ENCODE measurements around the gene NTRK2. TPM values are rescaled to one million over a fixed set of nuclear protein-coding genes. Genes with fewer than 3 reads are reported as not detected.

The NTRK2 gene
- total and polyA plus RNA-seq, 10 of the 15 experiments (the other 5 are each of a cell fraction or from before 2014, with no cell fraction given), result 0.42 to 4.6 (median 0.65) TPM

DNA sequence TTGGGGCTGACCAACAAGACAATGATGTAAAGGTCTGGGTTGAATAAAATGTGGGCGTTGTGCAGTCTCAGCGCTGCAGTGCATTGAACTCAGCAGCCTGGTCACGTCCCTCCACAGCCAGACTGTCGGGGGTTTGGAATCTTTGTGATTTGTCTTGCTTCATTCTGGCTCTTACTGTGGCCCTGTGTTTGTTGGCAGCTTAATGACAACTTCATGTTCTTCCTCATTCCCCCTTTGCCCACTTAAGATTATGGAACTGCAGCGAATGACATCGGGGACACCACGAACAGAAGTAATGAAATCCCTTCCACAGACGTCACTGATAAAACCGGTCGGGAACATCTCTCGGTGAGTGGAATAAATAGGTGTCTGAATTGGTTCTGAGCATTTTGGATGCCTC, 75.2 kb downstream of the NTRK2 start (continued):
- TF ChIP-seq, protein P1, sequence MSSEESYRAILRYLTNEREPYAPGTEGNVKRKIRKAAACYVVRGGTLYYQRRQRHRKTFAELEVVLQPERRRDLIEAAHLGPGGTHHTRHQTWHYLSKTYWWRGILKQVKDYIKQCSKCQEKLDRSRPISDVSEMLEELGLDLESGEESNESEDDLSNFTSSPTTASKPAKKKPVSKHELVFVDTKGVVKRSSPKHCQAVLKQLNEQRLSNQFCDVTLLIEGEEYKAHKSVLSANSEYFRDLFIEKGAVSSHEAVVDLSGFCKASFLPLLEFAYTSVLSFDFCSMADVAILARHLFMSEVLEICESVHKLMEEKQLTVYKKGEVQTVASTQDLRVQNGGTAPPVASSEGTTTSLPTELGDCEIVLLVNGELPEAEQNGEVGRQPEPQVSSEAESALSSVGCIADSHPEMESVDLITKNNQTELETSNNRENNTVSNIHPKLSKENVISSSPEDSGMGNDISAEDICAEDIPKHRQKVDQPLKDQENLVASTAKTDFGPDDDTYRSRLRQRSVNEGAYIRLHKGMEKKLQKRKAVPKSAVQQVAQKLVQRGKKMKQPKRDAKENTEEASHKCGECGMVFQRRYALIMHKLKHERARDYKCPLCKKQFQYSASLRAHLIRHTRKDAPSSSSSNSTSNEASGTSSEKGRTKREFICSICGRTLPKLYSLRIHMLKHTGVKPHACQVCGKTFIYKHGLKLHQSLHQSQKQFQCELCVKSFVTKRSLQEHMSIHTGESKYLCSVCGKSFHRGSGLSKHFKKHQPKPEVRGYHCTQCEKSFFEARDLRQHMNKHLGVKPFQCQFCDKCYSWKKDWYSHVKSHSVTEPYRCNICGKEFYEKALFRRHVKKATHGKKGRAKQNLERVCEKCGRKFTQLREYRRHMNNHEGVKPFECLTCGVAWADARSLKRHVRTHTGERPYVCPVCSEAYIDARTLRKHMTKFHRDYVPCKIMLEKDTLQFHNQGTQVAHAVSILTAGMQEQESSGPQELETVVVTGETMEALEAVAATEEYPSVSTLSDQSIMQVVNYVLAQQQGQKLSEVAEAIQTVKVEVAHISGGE (CRISPR knock-in tag; IDR thresholded peaks at IDR 0.05), result no peak
- TF ChIP-seq ASH2L (IDR thresholded peaks at IDR 0.05; ENCODE audit: borderline replicate concordance, low read depth) (no peak), SIX5 (IDR thresholded peaks at IDR 0.05; ENCODE audit: low read depth, low read length, severe bottlenecking) (no peak), ZZZ3 (IDR thresholded peaks at IDR 0.05; ENCODE audit: control insufficient read depth, insufficient read length, low read depth) (no peak), HDAC2 (IDR thresholded peaks at IDR 0.05) (no peak)
- TF ChIP-seq, protein P2, sequence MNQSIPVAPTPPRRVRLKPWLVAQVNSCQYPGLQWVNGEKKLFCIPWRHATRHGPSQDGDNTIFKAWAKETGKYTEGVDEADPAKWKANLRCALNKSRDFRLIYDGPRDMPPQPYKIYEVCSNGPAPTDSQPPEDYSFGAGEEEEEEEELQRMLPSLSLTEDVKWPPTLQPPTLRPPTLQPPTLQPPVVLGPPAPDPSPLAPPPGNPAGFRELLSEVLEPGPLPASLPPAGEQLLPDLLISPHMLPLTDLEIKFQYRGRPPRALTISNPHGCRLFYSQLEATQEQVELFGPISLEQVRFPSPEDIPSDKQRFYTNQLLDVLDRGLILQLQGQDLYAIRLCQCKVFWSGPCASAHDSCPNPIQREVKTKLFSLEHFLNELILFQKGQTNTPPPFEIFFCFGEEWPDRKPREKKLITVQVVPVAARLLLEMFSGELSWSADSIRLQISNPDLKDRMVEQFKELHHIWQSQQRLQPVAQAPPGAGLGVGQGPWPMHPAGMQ (IDR thresholded peaks at IDR 0.05; ENCODE audit: borderline replicate concordance), result no peak

DNA sequence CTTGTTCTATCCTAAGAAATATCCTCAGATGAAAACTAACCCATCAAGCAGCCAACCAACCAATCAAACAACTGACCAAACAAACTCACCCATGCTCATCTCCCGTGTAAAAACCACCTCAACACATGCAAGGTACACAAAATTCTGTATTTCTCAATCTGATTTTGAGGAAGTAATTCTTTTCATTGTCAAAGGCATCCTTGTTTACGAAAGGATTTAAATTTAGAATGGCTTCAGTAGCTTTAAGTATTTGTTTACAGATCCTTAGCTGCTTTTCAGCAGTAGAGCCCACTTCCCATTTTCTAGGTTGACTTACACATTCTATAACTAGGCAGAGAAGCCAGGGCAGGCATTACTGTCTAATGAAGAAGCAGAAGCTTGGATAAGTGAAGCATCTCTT, 78.6 kb downstream of the NTRK2 start:
- H3K36me3 ChIP-seq (ENCODE audit: control insufficient read depth in 2 of 2, insufficient read depth in 2 of 2, low read length in 1 of 2), result no peaks in the 10 kb centered on the region
- intact Hi-C loops (cut with micrococcal nuclease; ENCODE audit: unreplicated experiment), result no loop called here
- no peaks in the 10 kb centered on the region for H3K27me3 ChIP-seq (replicated peaks in 1 of 2; ENCODE audit: control insufficient read depth in 2 of 2, insufficient read depth in 2 of 2, low read length in 1 of 2)
- ATAC-seq (peak; percentile 73), FAIRE-seq (peak; percentile 52), DNase-seq (ENCODE audit: low read depth, low spot score) (peak; percentile 66)
- RAD21 ChIA-PET (ENCODE audit: unreplicated experiment), result interaction anchor here (0.8 to 2.6 kb wide), 10 partner anchors 11 to 54 kb away, joined by 3 to 16 read pairs (median 6); no protein-coding TSS in a partner anchor
- 6% methylated on average over 2 of the region's 2 CpGs for WGBS (ENCODE audit: insufficient coverage, insufficient replicate concordance, low lambda C conversion rate, missing lambda C conversion rate)
- peaks cover 42% of the 10 kb centered on the region for H3K4me1 ChIP-seq (ENCODE audit: control insufficient read depth, insufficient read depth, low read length)
- no peaks in the 10 kb centered on the region for H3K9me3 ChIP-seq (replicated peaks; ENCODE audit: control insufficient read depth, insufficient read depth, low read length)
- no peak overlapping the region; the same call in 1 of the 2 replicates for H3K9ac ChIP-seq (ENCODE audit: control insufficient read depth, insufficient read depth, low read length)
- H3K27ac ChIP-seq (ENCODE audit: control insufficient read depth, insufficient read depth), result peak overlapping the region; percentile 73
- H2AFZ ChIP-seq (ENCODE audit: control insufficient read depth, low read depth, low read length), result no peak overlapping the region; the same call in 1 of the 2 replicates
- POLR2A ChIA-PET, result interaction anchor here (0.5 to 1.9 kb wide), 4 partner anchors 11 to 1892 kb away, joined by 4 to 9 read pairs (median 6); no protein-coding TSS in a partner anchor
- in situ Hi-C loops (cut with MboI), result no loop called here
- BruUV-seq (replicated peaks), result no TSS peak
- H3K4me2 ChIP-seq (ENCODE audit: control insufficient read depth, insufficient read depth), result peak overlapping the region; percentile 66
- CTCF ChIA-PET, result interaction anchor here (0.8 to 14.7 kb wide), 5 partner anchors 9 to 50 kb away, joined by 3 to 177 read pairs (median 7); no protein-coding TSS in a partner anchor
- SMC1A ChIA-PET (ENCODE audit: uncharacterized antibody, unreplicated experiment), result interaction anchor here (1.2 to 15.0 kb wide), 10 partner anchors 7 to 50 kb away, joined by 3 to 204 read pairs (median 6); no protein-coding TSS in a partner anchor
- H3K79me2 ChIP-seq (ENCODE audit: control insufficient read depth, insufficient read depth, low read length), result no peaks in the 10 kb centered on the region
- H3K4me3 ChIP-seq, result no peak overlapping the region; the same call in 1 of the 2 replicates
- no peaks in the 10 kb centered on the region for H4K20me1 ChIP-seq (ENCODE audit: control insufficient read depth, insufficient read depth)
- no peak for TF ChIP-seq CBX3 (IDR thresholded peaks at IDR 0.05; ENCODE audit: borderline replicate concordance, low read depth)
- no peak for TF ChIP-seq TCF12 (IDR thresholded peaks at IDR 0.05; ENCODE audit: low read depth, low read length)
- TF ChIP-seq RUNX3 (IDR thresholded peaks at IDR 0.05; ENCODE audit: low read length), result peak; percentile 70
- TF ChIP-seq SMAD1 (IDR thresholded peaks at IDR 0.05; ENCODE audit: low read depth, partially characterized antibody), result no peak
- TF ChIP-seq RBBP5 (conservative IDR thresholded peaks at IDR 0.05), result no peak
- no peak for TF ChIP-seq RFX5 (IDR thresholded peaks at IDR 0.05; ENCODE audit: low read depth, low read length)
- TF ChIP-seq ETV6 (conservative IDR thresholded peaks at IDR 0.05 in 1 of 2, IDR thresholded peaks at IDR 0.05 in 1 of 2; ENCODE audit: borderline replicate concordance in 1 of 2, low read depth in 1 of 2), result 0 out of 4 replicates have a peak, but pooled peaks of 1 of the 2 experiments have one; percentile 24
- TF ChIP-seq SP1 (IDR thresholded peaks at IDR 0.05; ENCODE audit: low read depth, low read length), result no peak
- no peak for TF ChIP-seq TAF1 (IDR thresholded peaks at IDR 0.05; ENCODE audit: borderline replicate concordance, low read depth, low read length)
- TF ChIP-seq IKZF1 (conservative IDR thresholded peaks at IDR 0.05), result peak; percentile 63
- no peak for TF ChIP-seq SMAD5 (IDR thresholded peaks at IDR 0.05; ENCODE audit: low read depth)
- TF ChIP-seq SIX5 (IDR thresholded peaks at IDR 0.05; ENCODE audit: low read depth, low read length, severe bottlenecking), result no peak
- no peak for TF ChIP-seq PAX8 (IDR thresholded peaks at IDR 0.05)
